Right lobe of liver (tissue), 6 donors: ENCODE measurements around the gene OGFOD3. TPM values are rescaled to one million over a fixed set of nuclear protein-coding genes. Genes with fewer than 3 reads are reported as not detected.

Source experiments
- ATAC-seq, 4 donors: fragments of 200-7000 bp; cut with Tn5 transposase; one replicate each; pipeline ENCODE4 v1.9.1; 2020; ENCODE audit warnings: mild to moderate bottlenecking in 4 of 4, moderate library complexity in 4 of 4
- DNase-seq, 3 donors: peaks; one replicate each; pipeline ENCODE4 v3.0.0-alpha.2; 2020
- H3K27ac ChIP-seq, 3 donors: fragments of 200-600 bp; one replicate each; pipeline ENCODE4 v1.8.0; 2022
- H3K27me3 ChIP-seq, 2 donors: fragments of 200-600 bp; one replicate each; pipeline ENCODE4 v1.8.0; 2022
- H3K36me3 ChIP-seq, 4 donors: fragments of 200-600 bp; sonication (generic) in 1 of 4; one replicate each; pipeline versions ENCODE4 v1.5.1 to v1.8.0; 2017 to 2022; ENCODE audit warnings: control low read depth in 1 of 4
- H3K4me1 ChIP-seq, 4 donors: fragments of 200-600 bp; sonication (generic) in 1 of 4; one replicate each; pipeline versions ENCODE4 v1.5.1 to v1.8.0; 2017 to 2022; ENCODE audit warnings: control low read depth in 1 of 4
- H3K4me3 ChIP-seq, 3 donors: fragments of 200-600 bp; one replicate each; pipeline ENCODE4 v1.8.0; 2022
- H3K9me3 ChIP-seq, 4 donors: fragments of 200-600 bp; sonication (generic) in 1 of 4; one replicate each; pipeline versions ENCODE4 v1.5.1 to v1.8.0; 2017 to 2022; ENCODE audit warnings: control low read depth in 1 of 4
- POLR2A ChIP-seq: fragments of 450-650 bp; IDR thresholded peaks from one replicate; pipeline ENCODE4 v1.6.1; 2017; ENCODE audit warnings: antibody characterized with exemption, mild to moderate bottlenecking
- WGBS: methylation state at CpG from one replicate; pipeline ENCODE4 v1.1.6; 2018; ENCODE audit warnings: low coverage, low lambda C conversion rate; ENCODE audit not compliant: insufficient coverage; ENCODE audit errors: missing lambda C conversion rate; 5-methylcytosine and 5-hydroxymethylcytosine counted together
- intact Hi-C, 2 donors: fragments of 100-400 bp; cut with DNase I; formaldehyde crosslinking; loops; one replicate each; pipeline versions ENCODE4 v1.11.2 to v1.14.1; 2022
- total RNA-seq, 6 experiments: library from RNA; depleted of rRNA in 2 of 6; stranded (reverse); fragments of >200 nt in 2 of 6; fragmentation: NEBNext Ultra II Directional in 3 of 6; extraction: Animal tissue kit (Norgen Biotek cat#: 25700) in 3 of 6; gene quantifications; one replicate each; pipeline versions ENCODE4 v1.1.0 to v1.2.4, GENCODE V29; 2016 to 2023
- TF ChIP-seq, protein P1 (sequence below), 4 donors: fragments of 200-600 bp in 3 of 4; fragments of 450-650 bp in 1 of 4; IDR thresholded peaks; one replicate each; pipeline versions ENCODE4 v1.5.1 to v1.8.0; 2016 to 2022; ENCODE audit warnings: antibody characterized with exemption in 4 of 4, mild to moderate bottlenecking in 2 of 4
- donor health status: DM: no; HTN: yes; CAD: no.
- donor health status: DM: no; HTN: no; CAD: no.
- donor health status: DM: no; HTN: no; CAD: no.
- donor health status: DM: no; HTN: yes; CAD: no.
- donor health status: DM: no; HTN: yes; CAD: no.

Gene OGFOD3
- total RNA-seq, 6 experiments from 2014 or later, result 13.5 to 23.4 (median 16.2) TPM

DNA sequence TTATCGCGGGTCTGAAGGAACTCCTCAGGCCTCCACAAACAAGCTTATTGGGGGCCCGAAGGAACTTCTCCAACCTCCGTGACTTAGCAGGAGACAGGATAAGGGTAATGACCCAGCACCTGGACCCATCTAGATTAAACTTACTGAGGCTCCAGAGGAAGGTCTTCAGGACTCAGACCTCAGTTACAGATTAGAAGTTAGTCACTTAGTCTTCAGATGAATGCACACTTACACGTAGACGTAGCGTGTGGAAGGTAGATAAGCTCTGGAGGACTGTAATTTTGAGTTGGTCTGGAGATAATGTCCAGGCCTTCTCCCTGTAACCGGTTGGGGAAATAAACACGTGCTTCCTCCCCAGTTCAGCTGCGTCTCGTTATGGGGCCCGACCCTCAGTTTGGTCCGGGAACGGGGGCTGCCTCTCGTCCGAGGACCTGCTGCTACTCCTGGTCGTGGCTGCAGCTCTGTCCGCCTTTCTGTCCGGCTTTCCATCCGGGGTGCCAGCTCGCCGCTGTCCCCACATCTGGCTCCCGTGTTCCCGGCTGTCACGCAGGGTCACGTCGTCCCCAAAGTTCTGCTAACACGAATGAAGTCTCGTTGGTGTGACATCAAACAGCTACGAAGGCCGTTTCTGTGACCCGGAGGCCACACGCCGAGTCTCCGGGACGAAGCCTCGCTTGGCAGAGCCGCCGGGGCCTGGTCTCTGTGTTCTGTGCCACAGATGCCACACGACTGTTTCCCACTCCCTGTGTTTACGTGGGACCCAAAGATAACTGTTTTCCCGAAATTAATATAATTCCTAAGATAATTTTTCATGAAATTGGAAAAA lies 73.0 kb downstream of the OGFOD3 start:
- H3K4me1 ChIP-seq, result peaks cover 0 to 5% (median 0%) of the 10 kb centered on the region in 4 donors
- no peaks in the 10 kb centered on the region for H3K36me3 ChIP-seq
- intact Hi-C loops, result no loop called here
- no peak for TF ChIP-seq POLR2A
- TF ChIP-seq, protein P1, sequence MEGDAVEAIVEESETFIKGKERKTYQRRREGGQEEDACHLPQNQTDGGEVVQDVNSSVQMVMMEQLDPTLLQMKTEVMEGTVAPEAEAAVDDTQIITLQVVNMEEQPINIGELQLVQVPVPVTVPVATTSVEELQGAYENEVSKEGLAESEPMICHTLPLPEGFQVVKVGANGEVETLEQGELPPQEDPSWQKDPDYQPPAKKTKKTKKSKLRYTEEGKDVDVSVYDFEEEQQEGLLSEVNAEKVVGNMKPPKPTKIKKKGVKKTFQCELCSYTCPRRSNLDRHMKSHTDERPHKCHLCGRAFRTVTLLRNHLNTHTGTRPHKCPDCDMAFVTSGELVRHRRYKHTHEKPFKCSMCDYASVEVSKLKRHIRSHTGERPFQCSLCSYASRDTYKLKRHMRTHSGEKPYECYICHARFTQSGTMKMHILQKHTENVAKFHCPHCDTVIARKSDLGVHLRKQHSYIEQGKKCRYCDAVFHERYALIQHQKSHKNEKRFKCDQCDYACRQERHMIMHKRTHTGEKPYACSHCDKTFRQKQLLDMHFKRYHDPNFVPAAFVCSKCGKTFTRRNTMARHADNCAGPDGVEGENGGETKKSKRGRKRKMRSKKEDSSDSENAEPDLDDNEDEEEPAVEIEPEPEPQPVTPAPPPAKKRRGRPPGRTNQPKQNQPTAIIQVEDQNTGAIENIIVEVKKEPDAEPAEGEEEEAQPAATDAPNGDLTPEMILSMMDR (IDR thresholded peaks at IDR 0.05), result no peak
- 90% methylated on average over 23 of the region's 42 CpGs for WGBS
- H3K27ac ChIP-seq, result no peak overlapping the region
- ATAC-seq (no peak), DNase-seq (no peak)
- no peaks in the 10 kb centered on the region for H3K27me3 ChIP-seq
- H3K4me3 ChIP-seq, result no peak overlapping the region
- H3K9me3 ChIP-seq, result no peaks in the 10 kb centered on the region

DNA sequence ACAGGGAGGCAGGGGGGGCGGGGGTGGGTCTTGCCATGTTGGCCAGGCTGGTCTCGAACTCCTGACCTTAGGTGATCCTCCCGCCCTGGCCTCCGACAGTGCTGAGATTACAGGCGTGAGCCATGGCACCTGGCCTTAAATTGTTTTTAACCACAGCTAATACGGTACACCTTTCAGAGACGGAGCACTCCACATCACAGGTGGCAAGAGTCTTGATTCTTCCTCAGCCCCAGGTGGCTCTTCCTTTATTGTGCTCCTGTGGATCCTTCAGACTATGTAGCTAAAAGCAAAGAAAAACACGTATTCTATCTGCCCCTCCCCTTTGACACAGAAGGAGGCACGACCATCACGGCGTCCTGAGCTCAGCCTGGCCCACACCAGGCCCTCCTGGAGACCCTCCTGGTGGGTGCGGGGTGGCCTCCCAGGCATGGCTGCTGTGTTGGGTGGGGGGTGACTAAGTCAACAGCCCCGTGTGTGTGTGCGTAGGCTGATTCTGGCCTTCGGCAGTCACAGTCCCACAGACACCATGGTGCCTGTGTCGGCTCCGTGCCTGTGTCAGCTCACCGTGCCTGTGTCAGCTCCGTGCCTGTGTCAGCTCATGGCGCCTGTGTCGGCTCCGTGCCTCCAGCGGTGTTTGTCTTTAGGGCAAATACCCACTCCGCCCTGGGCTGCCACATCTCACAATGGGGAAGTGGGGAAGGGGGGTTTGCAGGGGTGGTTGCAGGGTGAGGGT lies 74.0 kb downstream of the OGFOD3 start:
- no peak overlapping the region for H3K27ac ChIP-seq
- H3K4me3 ChIP-seq, result no peak overlapping the region
- H3K27me3 ChIP-seq, result no peaks in the 10 kb centered on the region
- no peak for DNase-seq
- WGBS, result 93% methylated on average over 3 of the region's 24 CpGs
- intact Hi-C loops, result no loop called here
- H3K36me3 ChIP-seq, result no peaks in the 10 kb centered on the region
- TF ChIP-seq POLR2A, result no peak
- TF ChIP-seq, protein P1 (IDR thresholded peaks at IDR 0.05), result no peak
- H3K4me1 ChIP-seq, result peaks cover 0 to 8% (median 0%) of the 10 kb centered on the region in 4 donors
- H3K9me3 ChIP-seq, result no peaks in the 10 kb centered on the region
- ATAC-seq, result peak in 1 of 4 donors; percentile 20

DNA sequence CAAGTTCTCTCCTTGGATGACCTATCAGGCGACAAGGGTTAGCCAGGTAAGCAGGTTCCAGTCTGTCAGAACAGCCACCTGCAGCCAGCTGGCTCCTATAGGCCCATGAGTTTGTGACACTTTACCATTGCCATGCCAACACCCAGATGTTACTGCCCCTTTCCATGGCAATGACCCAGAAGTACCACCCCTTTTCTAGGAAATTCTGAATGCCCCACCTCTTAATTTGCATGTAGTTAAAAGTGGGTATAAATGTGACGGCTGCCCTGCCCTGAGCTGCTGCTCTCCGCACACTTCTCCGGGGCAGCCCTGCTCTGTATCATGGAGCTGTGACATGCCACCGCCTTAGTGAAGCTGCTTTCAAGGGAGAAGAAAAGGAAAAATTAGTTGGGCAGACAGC lies 74.8 kb downstream of the OGFOD3 start:
- intact Hi-C loops, result no loop called here
- H3K4me3 ChIP-seq, result no peak overlapping the region
- DNase-seq, result no peak
- 96% methylated on average over 5 of the region's 5 CpGs for WGBS
- no peaks in the 10 kb centered on the region for H3K36me3 ChIP-seq
- no peak overlapping the region for H3K27ac ChIP-seq
- H3K27me3 ChIP-seq, result no peaks in the 10 kb centered on the region
- H3K9me3 ChIP-seq, result no peaks in the 10 kb centered on the region
- no peak for TF ChIP-seq POLR2A
- TF ChIP-seq, protein P1 (IDR thresholded peaks at IDR 0.05), result no peak
- H3K4me1 ChIP-seq, result peaks cover 0 to 9% (median 0%) of the 10 kb centered on the region in 4 donors
- no peak for ATAC-seq

DNA sequence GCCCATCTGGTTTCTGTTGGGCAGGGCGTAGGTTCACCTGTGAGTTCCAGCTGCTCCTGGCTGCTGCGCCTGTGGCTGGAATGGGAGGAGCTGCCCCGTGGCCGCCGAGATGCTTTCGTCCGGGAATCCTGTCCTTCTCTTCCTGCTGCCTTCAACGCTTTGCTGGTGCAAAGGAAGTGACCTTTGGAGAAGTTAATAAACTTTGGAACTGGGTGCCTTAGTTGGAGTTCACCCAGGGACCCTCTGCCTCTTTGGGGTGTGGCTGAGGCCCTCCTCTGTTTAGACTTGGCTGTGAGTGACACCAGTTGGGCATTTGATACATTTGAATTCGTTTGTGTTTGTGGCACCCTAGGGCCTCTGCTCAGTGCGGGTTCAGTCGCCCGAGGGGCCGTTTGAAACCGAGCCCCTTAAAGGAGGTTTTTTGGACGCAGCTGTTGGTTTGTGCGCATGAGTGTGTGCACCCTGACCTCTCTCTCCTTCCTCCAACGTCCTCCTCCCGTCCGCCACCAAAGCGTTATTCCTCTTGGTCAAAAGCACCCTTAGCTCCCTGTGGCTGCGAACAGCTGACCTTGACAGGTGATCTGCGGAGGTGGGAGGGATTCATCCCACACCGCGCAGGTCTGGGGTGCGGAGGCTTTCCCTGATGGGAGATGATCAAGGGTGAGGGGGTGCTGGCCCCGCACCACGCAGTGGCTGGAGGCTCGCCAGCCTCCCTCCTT lies 75.9 kb downstream of the OGFOD3 start:
- WGBS, result 77% methylated on average over 11 of the region's 28 CpGs
- ATAC-seq (no peak), DNase-seq (no peak)
- Histone ChIP-seq H3K9me3 (no peaks in the 10 kb centered on the region), H3K36me3 (no peaks in the 10 kb centered on the region), H3K27me3 (no peaks in the 10 kb centered on the region), H3K4me3 (no peak overlapping the region), H3K4me1 (peaks cover 0 to 9% (median 0%) of the 10 kb centered on the region in 4 donors), H3K27ac (no peak overlapping the region)
- intact Hi-C loops, result no loop called here
- TF ChIP-seq, protein P1 (IDR thresholded peaks at IDR 0.05), result no peak
- TF ChIP-seq POLR2A, result no peak
